Kidney epithelial cell (primary cell): ENCODE measurements around the gene JAKMIP2. TPM values are rescaled to one million over a fixed set of nuclear protein-coding genes. Genes with fewer than 3 reads are reported as not detected.

Source experiments
- DNase-seq: peaks from one replicate; pipeline ENCODE4 v3.0.0-alpha.2; 2010; ENCODE audit warnings: low read depth
- H3K27me3 ChIP-seq: 2 replicates; pipeline ENCODE4 v1.6.0; 2011; ENCODE audit warnings: low read length; ENCODE audit not compliant: control insufficient read depth, insufficient read depth
- H3K36me3 ChIP-seq: 2 replicates; pipeline ENCODE4 v1.5.1; 2011; ENCODE audit warnings: low read length; ENCODE audit not compliant: control insufficient read depth, insufficient read depth
- H3K4me3 ChIP-seq: 2 replicates; pipeline ENCODE4 v1.5.1; 2011; ENCODE audit warnings: low read depth, mild to moderate bottlenecking, control low read depth, low read length
- total RNA-seq: library from RNA; depleted of rRNA; stranded (reverse); fragments of >200 nt; gene quantifications from 2 replicates; pipeline ENCODE4 v1.2.3, GENCODE V29; 2015
- TF ChIP-seq, protein P1 (sequence below): IDR thresholded peaks from 2 replicates; pipeline ENCODE4 v1.5.1; 2011; ENCODE audit warnings: mild to moderate bottlenecking, moderate library complexity, low read length, control low read depth, inconsistent platforms; ENCODE audit not compliant: insufficient read depth, poor library complexity, severe bottlenecking

JAKMIP2 gene
- total RNA-seq, 1 donor from 2014 or later = 0.42 TPM

DNA sequence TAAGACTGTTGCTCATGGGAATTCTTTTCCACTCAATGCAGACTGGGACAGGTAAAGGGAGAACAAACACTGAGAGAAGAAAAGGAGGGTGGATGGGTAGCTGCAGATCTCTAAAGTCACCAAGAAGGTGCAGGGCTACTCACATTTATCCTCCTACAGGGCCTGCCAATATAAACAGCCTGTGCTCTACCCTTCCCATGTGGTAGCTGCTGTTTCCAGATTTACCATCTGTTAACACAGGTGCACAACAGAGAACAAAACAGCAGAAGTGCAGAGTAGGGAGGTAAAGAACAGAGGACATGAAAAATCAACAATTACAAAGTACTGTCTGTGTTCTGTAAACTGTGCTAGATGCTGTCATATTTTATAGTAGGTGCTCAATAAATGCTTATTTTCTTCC is 26.0 kb downstream of the JAKMIP2 start:
- DNase-seq = no peak
- Histone ChIP-seq H3K4me3 (no peak overlapping the region), H3K27me3 (no peaks in the 10 kb centered on the region), H3K36me3 (no peaks in the 10 kb centered on the region)
- TF ChIP-seq, protein P1, sequence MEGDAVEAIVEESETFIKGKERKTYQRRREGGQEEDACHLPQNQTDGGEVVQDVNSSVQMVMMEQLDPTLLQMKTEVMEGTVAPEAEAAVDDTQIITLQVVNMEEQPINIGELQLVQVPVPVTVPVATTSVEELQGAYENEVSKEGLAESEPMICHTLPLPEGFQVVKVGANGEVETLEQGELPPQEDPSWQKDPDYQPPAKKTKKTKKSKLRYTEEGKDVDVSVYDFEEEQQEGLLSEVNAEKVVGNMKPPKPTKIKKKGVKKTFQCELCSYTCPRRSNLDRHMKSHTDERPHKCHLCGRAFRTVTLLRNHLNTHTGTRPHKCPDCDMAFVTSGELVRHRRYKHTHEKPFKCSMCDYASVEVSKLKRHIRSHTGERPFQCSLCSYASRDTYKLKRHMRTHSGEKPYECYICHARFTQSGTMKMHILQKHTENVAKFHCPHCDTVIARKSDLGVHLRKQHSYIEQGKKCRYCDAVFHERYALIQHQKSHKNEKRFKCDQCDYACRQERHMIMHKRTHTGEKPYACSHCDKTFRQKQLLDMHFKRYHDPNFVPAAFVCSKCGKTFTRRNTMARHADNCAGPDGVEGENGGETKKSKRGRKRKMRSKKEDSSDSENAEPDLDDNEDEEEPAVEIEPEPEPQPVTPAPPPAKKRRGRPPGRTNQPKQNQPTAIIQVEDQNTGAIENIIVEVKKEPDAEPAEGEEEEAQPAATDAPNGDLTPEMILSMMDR = no peak

DNA sequence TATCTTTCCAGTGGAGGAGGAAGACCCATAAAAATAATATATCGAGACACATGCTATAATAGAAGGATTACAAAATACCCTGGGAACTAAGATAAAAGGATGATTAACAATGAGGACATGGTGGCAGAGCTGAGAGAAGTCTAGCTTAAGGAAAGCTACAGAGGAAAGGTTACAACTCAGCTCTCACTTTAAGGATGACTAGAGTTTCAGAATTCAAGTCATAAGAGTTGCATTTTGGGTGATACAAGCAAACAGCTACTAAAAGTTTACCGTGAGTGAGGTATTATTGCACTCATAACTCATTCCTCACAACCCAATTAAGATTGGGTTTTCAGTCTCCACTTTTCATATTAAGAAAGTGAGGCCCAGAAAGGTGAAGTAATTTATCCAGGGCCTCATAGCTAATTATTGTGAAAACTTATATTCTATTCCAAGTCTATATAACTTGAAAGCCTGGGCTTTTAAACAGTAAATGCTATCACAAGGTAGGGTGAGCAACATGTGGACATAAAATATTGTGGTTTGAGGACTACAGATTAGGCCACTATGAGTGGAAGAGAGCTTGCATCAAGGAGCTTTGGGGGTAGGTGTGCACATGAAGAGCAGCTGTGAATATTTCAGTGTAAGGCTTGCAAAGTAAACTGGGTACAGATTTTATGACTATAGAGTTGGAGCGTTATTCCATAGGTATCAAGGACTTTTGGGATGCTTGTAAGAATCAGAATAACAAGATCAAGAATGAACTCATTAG is 28.0 kb downstream of the JAKMIP2 start:
- H3K27me3 ChIP-seq = no peaks in the 10 kb centered on the region
- TF ChIP-seq, protein P1 = no peak
- no peaks in the 10 kb centered on the region for H3K36me3 ChIP-seq
- DNase-seq = no peak
- no peak overlapping the region for H3K4me3 ChIP-seq

DNA sequence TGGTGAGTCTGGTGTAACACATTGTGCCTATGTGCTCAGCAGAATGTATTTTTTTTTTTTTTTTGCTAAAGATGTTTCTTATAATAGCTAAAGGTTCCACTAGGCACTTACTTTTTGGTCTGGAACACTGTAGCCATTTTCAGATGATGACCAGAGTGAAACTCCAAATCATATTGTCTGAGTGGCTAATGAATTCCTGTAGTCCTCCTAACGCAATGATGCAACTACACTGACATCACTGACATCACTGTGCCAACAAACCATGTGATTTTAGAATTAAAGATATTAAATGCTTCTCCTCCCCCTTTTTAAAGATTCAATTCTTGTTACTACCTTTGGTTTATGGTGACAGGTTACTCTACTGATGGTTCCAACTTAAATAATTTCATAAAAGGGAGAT is 28.8 kb downstream of the JAKMIP2 start:
- no peaks in the 10 kb centered on the region for H3K36me3 ChIP-seq
- DNase-seq = no peak
- H3K27me3 ChIP-seq = no peaks in the 10 kb centered on the region
- H3K4me3 ChIP-seq = no peak overlapping the region
- TF ChIP-seq, protein P1 = no peak

DNA sequence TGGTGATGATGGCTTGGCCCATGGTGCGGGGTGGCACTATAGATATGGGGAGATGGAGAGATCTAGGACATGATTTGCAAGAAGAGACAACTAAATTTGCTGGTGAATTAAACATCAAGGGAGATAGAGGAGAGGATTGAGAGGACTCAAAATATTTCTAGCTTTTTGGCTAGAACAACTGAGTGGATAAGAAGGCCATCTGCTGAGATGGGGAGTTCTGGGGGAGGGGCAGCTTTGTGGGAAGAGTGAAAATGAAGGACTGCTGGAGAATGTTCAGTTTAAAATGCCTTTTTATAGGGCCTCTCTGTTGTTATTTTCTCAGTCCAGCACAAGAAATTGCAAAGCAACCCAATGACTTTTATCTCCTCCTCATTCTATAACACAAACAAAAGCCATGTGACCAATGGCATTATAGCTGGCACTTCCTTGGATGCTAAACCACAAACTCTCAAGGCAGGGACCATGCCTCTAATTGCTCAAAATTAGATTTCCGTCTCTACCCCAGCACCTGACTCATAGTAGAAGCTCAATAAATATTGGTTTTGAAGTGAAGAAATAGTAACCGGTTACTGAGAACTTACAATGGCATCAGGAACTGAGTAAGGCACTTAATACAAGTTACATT is 29.8 kb downstream of the JAKMIP2 start:
- TF ChIP-seq, protein P1 = no peak
- Histone ChIP-seq H3K27me3 (no peaks in the 10 kb centered on the region), H3K4me3 (no peak overlapping the region), H3K36me3 (no peaks in the 10 kb centered on the region)
- DNase-seq = no peak

DNA sequence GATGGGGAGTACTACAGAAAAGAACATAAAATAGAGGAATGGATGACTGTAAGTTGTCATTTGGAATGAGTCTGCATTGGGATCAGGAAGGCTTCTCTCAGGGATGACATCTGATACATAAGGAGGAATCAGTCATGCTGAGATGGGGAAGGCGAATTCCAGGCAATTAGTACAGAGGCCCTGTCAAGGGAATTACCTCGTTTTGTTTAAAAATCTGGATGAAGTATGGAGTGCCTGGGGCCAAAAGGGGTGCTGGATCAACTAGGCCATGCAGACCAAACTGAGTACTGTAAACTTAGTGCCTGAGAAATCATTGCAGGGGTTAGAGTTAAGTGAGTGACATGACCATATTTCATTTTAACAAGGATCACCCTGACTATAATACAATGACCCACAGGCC is 30.5 kb downstream of the JAKMIP2 start:
- H3K36me3 ChIP-seq = no peaks in the 10 kb centered on the region

More for the DNA sequence above, 30.5 kb downstream of the JAKMIP2 start:
- H3K27me3 ChIP-seq = no peaks in the 10 kb centered on the region
- DNase-seq = no peak
- H3K4me3 ChIP-seq = no peak overlapping the region
- TF ChIP-seq, protein P1 = no peak
